GM12874 (cell line): ENCODE results near the gene ARID1B.

Experiments used
- TF ChIP-seq, protein P1 (sequence below): IDR thresholded peaks from 2 replicates; pipeline ENCODE4 v1.5.1; 2011; ENCODE audit warnings: low read depth, mild to moderate bottlenecking, control low read depth, low read length, moderate library complexity; ENCODE audit not compliant: insufficient read depth

ARID1B gene

DNA sequence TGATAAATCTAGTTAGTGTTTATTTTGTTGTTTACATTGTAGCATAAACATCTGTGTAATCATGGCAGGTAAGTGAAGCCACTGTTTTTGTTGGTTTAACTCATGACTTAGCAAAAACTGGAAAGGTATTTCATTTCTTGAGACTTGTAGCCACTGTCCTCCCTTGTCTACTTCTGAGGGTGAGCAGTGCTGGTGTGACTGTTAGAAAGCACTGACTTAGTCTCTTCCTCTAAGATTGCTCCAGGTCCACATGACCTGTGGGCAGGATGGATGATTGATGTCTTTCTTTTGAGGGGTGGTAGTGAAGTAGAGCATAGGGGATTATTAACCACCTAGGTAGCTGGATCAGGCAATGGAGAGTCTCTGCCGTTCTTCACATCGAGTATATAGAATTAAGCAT, 203.8 kb downstream of the ARID1B start:
- TF ChIP-seq, protein P1, sequence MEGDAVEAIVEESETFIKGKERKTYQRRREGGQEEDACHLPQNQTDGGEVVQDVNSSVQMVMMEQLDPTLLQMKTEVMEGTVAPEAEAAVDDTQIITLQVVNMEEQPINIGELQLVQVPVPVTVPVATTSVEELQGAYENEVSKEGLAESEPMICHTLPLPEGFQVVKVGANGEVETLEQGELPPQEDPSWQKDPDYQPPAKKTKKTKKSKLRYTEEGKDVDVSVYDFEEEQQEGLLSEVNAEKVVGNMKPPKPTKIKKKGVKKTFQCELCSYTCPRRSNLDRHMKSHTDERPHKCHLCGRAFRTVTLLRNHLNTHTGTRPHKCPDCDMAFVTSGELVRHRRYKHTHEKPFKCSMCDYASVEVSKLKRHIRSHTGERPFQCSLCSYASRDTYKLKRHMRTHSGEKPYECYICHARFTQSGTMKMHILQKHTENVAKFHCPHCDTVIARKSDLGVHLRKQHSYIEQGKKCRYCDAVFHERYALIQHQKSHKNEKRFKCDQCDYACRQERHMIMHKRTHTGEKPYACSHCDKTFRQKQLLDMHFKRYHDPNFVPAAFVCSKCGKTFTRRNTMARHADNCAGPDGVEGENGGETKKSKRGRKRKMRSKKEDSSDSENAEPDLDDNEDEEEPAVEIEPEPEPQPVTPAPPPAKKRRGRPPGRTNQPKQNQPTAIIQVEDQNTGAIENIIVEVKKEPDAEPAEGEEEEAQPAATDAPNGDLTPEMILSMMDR: no peak

DNA sequence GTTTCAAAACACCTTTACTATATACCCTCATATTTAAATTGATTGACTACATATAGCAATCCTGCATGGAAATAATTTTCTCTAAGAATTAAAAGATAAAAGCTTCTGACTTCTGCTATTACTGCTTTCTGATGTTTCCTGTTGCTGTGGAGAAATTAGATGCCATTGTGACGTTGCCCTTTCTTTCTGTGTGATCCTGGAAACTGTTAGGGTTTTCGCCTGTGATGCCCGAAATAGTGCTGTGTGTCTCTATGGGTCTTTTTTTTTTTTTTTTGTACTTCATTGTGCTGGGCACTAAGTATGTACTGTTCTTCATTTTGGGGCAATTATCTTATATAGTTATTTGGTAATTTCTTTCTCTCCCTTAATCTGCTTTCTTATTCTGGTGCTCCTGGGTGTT, 205.0 kb downstream of the ARID1B start:
- TF ChIP-seq, protein P1: no peak

DNA sequence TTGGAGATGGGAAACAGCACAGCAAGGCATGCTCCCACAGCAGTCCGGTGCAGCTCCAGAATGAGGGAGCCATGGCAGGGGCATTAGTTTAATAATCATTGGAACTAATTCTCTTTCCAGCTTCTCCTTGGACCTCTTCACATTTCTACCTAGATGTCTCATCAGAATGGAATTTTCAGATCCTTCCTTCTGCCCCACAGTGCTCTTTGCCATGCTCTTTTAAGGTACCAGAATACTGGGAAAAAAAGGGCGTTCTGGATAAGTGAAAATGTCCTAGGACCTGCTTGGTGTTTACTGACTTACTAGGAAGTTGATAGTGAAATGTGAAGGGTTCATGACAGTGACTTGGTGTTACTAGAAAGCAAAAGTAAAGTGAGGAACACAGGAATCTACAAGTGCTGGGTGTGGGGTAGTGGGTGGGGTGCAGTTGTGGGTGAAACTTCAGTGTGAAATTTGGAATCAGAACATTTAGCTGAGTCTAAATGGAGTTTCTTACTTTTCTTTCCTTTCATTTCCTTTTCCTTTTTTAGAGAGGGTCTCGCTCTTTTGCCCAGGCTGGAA, 207.1 kb downstream of the ARID1B start:
- TF ChIP-seq, protein P1: no peak

DNA sequence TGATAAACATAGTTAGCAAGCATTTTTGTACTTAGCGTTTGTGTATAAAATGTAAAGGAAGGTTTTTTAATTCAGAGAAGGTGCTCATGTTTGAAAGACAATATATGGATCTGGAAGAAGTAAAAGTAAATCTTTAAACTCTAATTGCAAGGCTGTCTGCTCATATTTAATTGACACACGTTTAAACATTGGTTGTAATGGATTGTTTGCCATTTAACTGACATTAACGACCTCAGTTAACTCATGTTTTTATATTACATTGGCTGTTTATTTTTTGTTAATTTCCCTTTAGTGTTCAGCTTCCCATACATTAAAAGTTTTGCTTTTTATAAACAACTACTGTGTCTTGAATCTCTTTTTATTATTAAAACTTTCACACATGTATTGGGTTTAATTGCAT, 208.1 kb downstream of the ARID1B start:
- TF ChIP-seq, protein P1: no peak

DNA sequence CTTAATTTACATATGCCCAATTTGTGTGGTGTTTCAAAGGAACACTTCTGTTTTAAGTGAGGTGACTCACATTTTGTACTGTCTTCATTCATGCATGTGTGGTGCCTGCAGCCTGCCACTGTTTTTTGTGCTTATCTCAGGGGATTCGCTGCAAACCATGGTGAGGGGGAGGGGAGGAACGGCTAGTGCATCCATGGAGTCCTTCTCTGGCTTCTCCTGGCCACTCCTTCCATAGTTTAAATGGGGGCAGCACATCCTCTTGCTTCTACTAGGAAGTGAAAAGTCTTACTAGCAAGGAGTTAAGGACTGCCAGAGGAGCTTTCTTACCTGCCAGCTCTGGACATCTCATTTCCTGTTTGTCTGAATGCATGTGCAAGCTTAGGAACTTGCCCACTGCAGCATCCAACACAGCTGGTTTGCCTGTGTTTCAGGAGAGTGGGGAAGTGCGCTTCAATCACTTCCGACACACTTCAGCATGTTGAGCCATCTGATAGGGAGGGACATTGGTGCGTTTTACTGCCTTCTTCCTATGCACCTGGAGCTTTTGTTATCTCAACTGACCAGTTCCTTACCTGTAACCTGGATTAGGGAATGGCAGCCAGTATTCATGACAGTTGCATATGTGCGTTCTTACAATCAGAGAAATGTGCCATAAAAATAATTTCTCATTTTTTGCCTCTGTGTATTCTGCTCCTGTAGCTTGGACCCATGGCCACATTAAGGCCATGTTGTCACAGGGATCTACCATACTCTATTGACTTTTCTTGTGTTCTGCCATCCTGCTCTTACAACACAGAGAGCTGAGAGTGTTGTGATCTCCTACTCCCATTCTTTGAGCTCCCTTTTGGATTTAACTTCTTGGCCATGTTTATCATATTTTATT, 211.3 kb downstream of the ARID1B start:
- TF ChIP-seq, protein P1: no peak

DNA sequence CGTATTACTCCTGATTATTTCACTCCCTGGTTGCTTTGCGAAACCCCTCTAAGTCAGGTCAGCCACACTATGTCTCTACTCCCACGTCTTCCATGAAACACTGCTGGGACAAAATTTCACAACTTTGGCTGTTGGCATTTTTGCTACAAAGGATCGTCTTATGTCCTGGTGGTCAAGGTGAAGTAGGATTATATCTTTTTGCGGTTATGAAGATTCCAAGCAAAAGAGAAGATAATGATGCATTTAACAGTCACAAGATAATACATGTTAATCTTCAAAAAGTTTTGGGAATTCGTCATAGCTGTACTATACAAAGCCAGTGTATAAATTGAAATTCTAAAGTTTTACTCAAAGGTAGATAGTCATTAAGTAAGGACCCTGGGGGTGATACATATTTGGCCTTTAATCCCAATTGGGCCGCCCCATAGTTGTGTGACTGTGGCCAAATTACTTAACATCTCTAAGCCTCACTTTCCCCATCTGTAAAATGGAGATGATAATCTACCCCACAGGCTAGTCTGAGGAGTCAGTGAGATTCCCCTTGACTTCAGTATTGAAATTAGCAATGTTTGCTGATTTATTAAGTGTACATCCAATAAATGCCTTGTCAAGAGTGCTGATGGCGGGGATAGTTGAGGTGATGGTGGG, 212.1 kb downstream of the ARID1B start:
- TF ChIP-seq, protein P1: no peak

DNA sequence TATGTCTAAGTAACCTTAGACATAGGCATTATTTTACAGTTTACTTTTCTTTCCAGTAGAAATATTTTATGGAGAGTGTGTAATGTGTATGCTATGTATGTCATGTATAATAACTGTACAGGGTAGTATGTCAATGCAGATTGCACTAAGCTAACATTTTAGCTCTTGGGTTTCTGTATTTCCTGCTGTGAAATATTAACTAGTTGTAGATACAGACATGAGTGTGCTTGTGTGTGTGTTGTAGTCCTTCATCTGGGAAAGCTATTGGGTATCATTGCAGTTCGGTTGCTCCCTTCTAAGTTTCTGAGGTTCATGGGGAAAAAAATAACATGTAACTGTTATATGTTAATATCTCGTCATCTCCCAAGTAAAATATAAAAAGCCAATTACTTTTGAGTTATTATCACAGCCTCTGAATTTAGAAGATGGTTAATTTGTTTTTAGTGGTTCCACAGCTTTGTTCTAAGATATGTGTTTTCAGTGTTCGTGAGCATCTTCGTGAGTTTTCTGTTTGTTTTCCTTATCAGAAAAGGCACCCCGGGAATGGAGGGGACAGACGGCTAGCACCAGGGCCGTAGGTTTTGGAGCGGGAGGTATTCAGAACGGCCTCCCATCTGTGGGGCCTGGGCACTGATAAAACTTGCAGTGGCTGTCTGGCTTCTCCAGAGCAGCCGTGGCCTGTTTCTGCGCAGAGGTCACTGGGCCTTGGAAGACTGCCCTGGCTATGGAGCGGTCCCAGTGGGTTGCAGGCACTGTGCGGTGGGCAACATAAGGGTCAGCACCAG, 215.0 kb downstream of the ARID1B start:
- TF ChIP-seq, protein P1: no peak
